Measurements from ENCODE around the gene NPPC.
"Not testable (repeated sequence)": the region's sequence is repeated elsewhere in the genome, so short reads cannot be mapped to it uniquely, and the experiment has no call there.

NPPC gene

DNA sequence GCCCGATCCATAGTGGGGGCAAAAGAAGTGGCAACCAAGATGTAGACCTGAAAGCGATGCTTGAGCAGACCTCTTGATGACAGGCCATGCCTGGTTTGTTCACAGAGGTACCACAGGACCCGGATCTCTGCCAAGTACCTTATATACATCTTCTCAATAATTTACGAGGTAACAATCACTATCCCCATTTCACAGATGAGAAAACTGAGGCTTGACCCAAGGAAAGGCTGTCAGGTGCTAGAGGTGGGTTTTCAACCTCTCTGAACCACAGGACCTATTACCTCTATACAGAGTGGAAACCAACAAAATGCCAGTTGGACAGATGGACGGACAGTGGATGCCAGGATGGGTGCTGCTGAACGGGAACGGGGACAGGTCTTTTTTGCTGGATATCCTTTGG is 21.5 kb upstream of the NPPC start:
- Histone ChIP-seq H3K27ac (no peak overlapping the region), H3K36me3 (no peaks in the 10 kb centered on the region; the same call in 1 of the 2 replicates), H3K27me3 (ENCODE audit: insufficient read depth, low read depth, severe bottlenecking) (no peaks in the 10 kb centered on the region), H3K9me3 (ENCODE audit: severe bottlenecking) (peaks cover 6% of the 10 kb centered on the region), H3K4me3 (ENCODE audit: low read depth, low read length) (no peak overlapping the region)
- TF ChIP-seq, protein P1, sequence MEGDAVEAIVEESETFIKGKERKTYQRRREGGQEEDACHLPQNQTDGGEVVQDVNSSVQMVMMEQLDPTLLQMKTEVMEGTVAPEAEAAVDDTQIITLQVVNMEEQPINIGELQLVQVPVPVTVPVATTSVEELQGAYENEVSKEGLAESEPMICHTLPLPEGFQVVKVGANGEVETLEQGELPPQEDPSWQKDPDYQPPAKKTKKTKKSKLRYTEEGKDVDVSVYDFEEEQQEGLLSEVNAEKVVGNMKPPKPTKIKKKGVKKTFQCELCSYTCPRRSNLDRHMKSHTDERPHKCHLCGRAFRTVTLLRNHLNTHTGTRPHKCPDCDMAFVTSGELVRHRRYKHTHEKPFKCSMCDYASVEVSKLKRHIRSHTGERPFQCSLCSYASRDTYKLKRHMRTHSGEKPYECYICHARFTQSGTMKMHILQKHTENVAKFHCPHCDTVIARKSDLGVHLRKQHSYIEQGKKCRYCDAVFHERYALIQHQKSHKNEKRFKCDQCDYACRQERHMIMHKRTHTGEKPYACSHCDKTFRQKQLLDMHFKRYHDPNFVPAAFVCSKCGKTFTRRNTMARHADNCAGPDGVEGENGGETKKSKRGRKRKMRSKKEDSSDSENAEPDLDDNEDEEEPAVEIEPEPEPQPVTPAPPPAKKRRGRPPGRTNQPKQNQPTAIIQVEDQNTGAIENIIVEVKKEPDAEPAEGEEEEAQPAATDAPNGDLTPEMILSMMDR (IDR thresholded peaks at IDR 0.05; ENCODE audit: low read depth, low read length): no peak
- no peak for DNase-seq

DNA sequence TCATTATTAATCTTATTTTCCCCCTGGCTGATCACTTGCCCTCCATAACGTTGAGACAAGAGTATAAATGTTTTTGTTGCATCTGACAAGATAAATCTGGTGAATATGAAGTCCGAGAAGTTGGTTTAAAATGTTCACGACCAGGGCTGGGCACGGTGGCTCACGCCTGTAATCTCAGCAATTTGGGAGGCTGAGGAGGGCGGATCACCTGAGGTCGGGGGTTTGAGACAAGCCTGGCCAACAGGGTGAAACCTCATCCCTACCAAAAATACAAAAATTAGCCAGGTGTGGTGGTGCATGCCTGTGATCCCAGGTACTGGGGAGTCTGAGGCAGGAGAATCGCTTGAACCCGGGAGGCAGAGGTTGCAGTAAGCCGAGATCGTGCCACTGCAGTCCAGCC is 20.9 kb upstream of the NPPC start:
- not testable (repeated sequence) for H3K4me3 ChIP-seq (ENCODE audit: low read depth, low read length); H3K9me3 ChIP-seq (ENCODE audit: severe bottlenecking); H3K36me3 ChIP-seq; H3K27me3 ChIP-seq (ENCODE audit: insufficient read depth, low read depth, severe bottlenecking); H3K27ac ChIP-seq; DNase-seq

DNA sequence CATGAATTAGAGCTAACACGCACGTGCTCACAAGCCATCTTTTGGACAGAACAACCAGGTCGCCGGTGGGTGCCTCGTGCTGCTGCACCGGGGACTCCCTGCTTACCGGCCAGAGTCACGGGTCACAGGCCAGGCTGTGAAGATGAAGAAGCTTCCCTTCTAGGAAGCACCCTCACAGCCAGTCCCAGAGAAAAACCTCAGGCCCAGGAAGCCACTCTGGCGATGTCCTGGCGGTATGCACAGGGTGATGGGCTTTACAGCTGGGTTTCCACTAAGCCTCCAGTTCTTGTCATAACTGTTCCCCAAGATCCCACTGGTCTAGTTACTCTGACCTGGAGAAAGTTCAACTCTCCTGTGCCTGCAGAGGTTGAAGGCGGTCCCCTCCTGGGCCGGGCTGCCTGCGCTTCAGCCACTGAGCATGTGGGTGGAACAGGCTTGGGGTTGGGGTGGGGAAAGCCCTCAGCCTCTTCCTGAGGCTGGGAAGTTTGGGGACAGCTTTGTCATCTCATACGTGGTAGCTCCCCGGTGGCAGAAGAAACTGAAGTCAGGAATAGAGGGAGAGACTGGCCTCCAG is 20.1 kb upstream of the NPPC start:
- TF ChIP-seq, protein P1 (IDR thresholded peaks at IDR 0.05; ENCODE audit: low read depth, low read length): no peak
- Histone ChIP-seq H3K9me3 (ENCODE audit: severe bottlenecking) (peaks cover 3% of the 10 kb centered on the region), H3K27me3 (ENCODE audit: insufficient read depth, low read depth, severe bottlenecking) (no peaks in the 10 kb centered on the region), H3K4me3 (ENCODE audit: low read depth, low read length) (no peak overlapping the region), H3K27ac (no peak overlapping the region), H3K36me3 (no peaks in the 10 kb centered on the region; the same call in 1 of the 2 replicates)
- no peak for DNase-seq

DNA sequence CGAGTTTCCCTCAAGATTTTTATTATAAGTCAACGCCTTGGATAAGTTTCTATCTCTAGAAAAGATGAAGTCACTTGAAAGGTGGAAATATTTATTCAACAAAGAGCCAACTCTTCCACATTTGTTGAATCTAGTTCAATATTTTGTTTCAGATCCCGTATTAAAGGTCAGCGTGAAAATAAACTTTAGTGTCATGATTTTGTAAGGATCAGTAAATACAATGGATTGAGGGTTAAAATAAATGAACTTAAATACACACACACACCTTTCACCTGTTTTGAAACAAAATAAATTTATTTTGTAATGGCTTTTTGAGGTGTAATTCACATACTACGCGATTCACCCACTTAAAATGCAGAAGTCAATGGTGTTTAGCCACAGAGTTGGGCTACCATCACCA is 16.0 kb upstream of the NPPC start:
- H3K36me3 ChIP-seq: no peaks in the 10 kb centered on the region
- H3K9me3 ChIP-seq (ENCODE audit: severe bottlenecking): no peaks in the 10 kb centered on the region
- H3K27me3 ChIP-seq (ENCODE audit: insufficient read depth, low read depth, severe bottlenecking): no peaks in the 10 kb centered on the region
- H3K4me3 ChIP-seq (ENCODE audit: low read depth, low read length): no peak overlapping the region
- H3K27ac ChIP-seq: no peak overlapping the region
- TF ChIP-seq, protein P1 (IDR thresholded peaks at IDR 0.05; ENCODE audit: low read depth, low read length): no peak
- DNase-seq: no peak

DNA sequence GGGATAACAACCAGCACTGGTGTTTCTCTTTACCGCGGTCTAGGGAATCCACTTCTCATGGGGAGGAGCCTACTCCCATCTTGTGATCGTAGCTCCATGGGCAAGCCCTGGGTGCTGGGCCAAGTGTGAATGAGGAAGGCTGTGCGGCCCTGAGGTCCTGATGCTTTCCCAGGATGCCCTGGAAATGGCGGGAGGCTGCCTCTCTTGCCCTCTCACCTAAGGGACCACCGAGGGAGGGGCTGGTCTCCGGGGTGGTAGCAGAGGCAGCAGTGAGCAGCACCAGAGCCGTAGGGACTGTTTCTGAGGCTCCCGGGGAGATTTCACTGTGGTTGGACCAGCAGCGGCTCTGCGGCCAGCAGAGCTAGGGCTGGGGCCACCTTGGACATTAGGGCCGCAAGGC is 15.5 kb upstream of the NPPC start:
- DNase-seq: no peak
- Histone ChIP-seq H3K27me3 (ENCODE audit: insufficient read depth, low read depth, severe bottlenecking) (no peaks in the 10 kb centered on the region), H3K36me3 (no peaks in the 10 kb centered on the region), H3K9me3 (ENCODE audit: severe bottlenecking) (no peaks in the 10 kb centered on the region), H3K4me3 (ENCODE audit: low read depth, low read length) (no peak overlapping the region), H3K27ac (no peak overlapping the region)
- TF ChIP-seq, protein P1 (IDR thresholded peaks at IDR 0.05; ENCODE audit: low read depth, low read length): no peak

DNA sequence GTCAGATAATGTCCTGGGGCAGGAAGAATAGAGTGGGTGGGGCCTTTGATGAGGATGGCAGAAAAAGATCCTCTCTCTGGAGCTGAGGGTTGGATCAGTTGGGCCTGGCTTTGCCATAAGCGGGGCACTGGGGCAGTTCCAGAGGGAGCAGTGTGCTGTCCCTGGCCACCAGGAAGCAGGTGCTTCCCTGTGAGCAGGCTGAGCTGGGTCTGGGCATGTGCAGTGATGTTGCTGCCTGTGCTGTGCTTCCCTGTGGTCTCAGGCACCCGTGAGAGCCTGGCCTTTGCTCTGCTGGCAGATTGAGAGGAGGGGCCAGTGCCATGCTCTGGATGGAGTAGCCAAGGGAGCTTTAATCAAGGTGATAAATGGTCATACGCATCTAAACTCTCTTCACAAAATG is 14.6 kb upstream of the NPPC start:
- TF ChIP-seq, protein P1 (IDR thresholded peaks at IDR 0.05; ENCODE audit: low read depth, low read length): no peak
- DNase-seq: peak; percentile 30
- H3K27me3 ChIP-seq (ENCODE audit: insufficient read depth, low read depth, severe bottlenecking): no peaks in the 10 kb centered on the region
- no peak overlapping the region for H3K27ac ChIP-seq
- no peaks in the 10 kb centered on the region for H3K36me3 ChIP-seq
- no peak overlapping the region for H3K4me3 ChIP-seq (ENCODE audit: low read depth, low read length)
- H3K9me3 ChIP-seq (ENCODE audit: severe bottlenecking): no peaks in the 10 kb centered on the region
